BLaER1 treated with 17β-estradiol and CSF1 and Interleukin-3, amounts not matched to agents 10 nM and 100 nM (cell line): ENCODE measurements around the gene RMND1.
"Not testable (repeated sequence)": the region's sequence is repeated elsewhere in the genome, so short reads cannot be mapped to it uniquely, and the experiment has no call there.

Source experiments
- H3K27ac ChIP-seq, 11 experiments: shearing (Covaris generic); formaldehyde crosslinking; 2 replicates each; pipeline ENCODE4 v1.8.1; 2022
- H3K27me3 ChIP-seq, 11 experiments: shearing (Covaris generic); formaldehyde crosslinking; 2 replicates each; pipeline ENCODE4 v1.8.1; 2022
- H3K36me3 ChIP-seq, 11 experiments: shearing (Covaris generic); formaldehyde crosslinking; 2 replicates each; pipeline ENCODE4 v1.8.1; 2022
- H3K4me1 ChIP-seq, 10 experiments: shearing (Covaris generic); formaldehyde crosslinking; 2 replicates each; pipeline ENCODE4 v1.8.1; 2022
- H3K4me2 ChIP-seq, 11 experiments: shearing (Covaris generic); formaldehyde crosslinking; 2 replicates each; pipeline ENCODE4 v1.8.1; 2022
- H3K4me3 ChIP-seq, 10 experiments: shearing (Covaris generic); formaldehyde crosslinking; 2 replicates each; pipeline ENCODE4 v1.8.1; 2022
- H3K9ac ChIP-seq, 11 experiments: shearing (Covaris generic); formaldehyde crosslinking; 2 replicates each; pipeline ENCODE4 v1.8.1; 2022
- H3K9me3 ChIP-seq, 11 experiments: shearing (Covaris generic); formaldehyde crosslinking; replicated peaks in 1 of 11; 2 replicates each; pipeline ENCODE4 v1.8.1; 2022
- H4K20me1 ChIP-seq, 11 experiments: shearing (Covaris generic); formaldehyde crosslinking; 2 replicates each; pipeline ENCODE4 v1.8.1; 2022
- Cebpa-rat ChIP-seq, 11 experiments: shearing (Covaris generic); IDR thresholded peaks; 2 replicates each; pipeline ENCODE4 v1.8.1; 2022

The RMND1 gene

GRCh38 chr6:151374036-151374683 lies 77.8 kb downstream of the RMND1 start:
- Histone ChIP-seq H3K27me3 (peaks cover 0 to 13% (median 10%) of the 10 kb centered on the region in 11 experiments; a peak in 11 of 22 replicates), H3K27ac (no peak overlapping the region), H3K9ac (no peak overlapping the region), H3K9me3 (no peaks in the 10 kb centered on the region), H4K20me1 (peaks cover 31 to 100% (median 96%) of the 10 kb centered on the region in 11 experiments; a peak in 21 of 22 replicates), H3K4me3 (no peak overlapping the region), H3K4me2 (peak overlapping the region; percentile 54 to 78 (median 67)), H3K4me1 (peaks cover 25 to 49% (median 43%) of the 10 kb centered on the region in 10 experiments), H3K36me3 (peaks cover 33 to 47% (median 43%) of the 10 kb centered on the region in 11 experiments)
- TF ChIP-seq Cebpa-rat (IDR thresholded peaks at IDR 0.05), result no peak

GRCh38 chr6:151372164-151372563 lies 79.8 kb downstream of the RMND1 start:
- peaks cover 15 to 98% (median 81%) of the 10 kb centered on the region in 11 experiments; a peak in 21 of 22 replicates for H4K20me1 ChIP-seq
- peaks cover 24 to 49% (median 43%) of the 10 kb centered on the region in 10 experiments for H3K4me1 ChIP-seq
- no peak overlapping the region for H3K4me3 ChIP-seq
- peak overlapping the region in 10 of 11 experiments; percentile 18 to 66 (median 44); a peak in 20 of 22 replicates for H3K4me2 ChIP-seq
- no peak overlapping the region for H3K27ac ChIP-seq
- H3K9ac ChIP-seq, result peak overlapping the region in 2 of 11 experiments; percentile 6 to 26; a peak in 1 of 22 replicates
- no peaks in the 10 kb centered on the region for H3K9me3 ChIP-seq
- no peak for TF ChIP-seq Cebpa-rat (IDR thresholded peaks at IDR 0.05)
- H3K27me3 ChIP-seq, result no peaks in the 10 kb centered on the region
- H3K36me3 ChIP-seq, result peaks cover 41 to 67% (median 60%) of the 10 kb centered on the region in 11 experiments

GRCh38 chr6:151370509-151371078 lies 81.3 kb downstream of the RMND1 start:
- Histone ChIP-seq H4K20me1 (peaks cover 12 to 96% (median 78%) of the 10 kb centered on the region in 11 experiments; a peak in 21 of 22 replicates), H3K4me1 (peaks cover 24 to 36% (median 32%) of the 10 kb centered on the region in 10 experiments), H3K4me3 (no peak overlapping the region), H3K27ac (no peak overlapping the region), H3K36me3 (peaks cover 57 to 83% (median 75%) of the 10 kb centered on the region in 11 experiments), H3K27me3 (no peaks in the 10 kb centered on the region), H3K9ac (no peak overlapping the region), H3K9me3 (no peaks in the 10 kb centered on the region), H3K4me2 (no peak overlapping the region)
- no peak for TF ChIP-seq Cebpa-rat (IDR thresholded peaks at IDR 0.05)

- peaks cover 71 to 100% (median 86%) of the 10 kb centered on the region in 11 experiments for H3K36me3 ChIP-seq
Measured at GRCh38 chr6:151365233-151365632, 86.7 kb downstream of the RMND1 start.

GRCh38 chr6:151359486-151359885 lies 92.4 kb downstream of the RMND1 start:
- Histone ChIP-seq H3K9me3 (no peaks in the 10 kb centered on the region), H3K36me3 (peaks cover 52 to 99% (median 77%) of the 10 kb centered on the region in 11 experiments), H4K20me1 (peaks cover 0 to 25% (median 0%) of the 10 kb centered on the region in 11 experiments; a peak in 5 of 22 replicates), H3K4me1 (no peaks in the 10 kb centered on the region), H3K9ac (no peak overlapping the region), H3K4me2 (no peak overlapping the region), H3K27ac (no peak overlapping the region), H3K27me3 (no peaks in the 10 kb centered on the region), H3K4me3 (no peak overlapping the region)
- no peak for TF ChIP-seq Cebpa-rat (IDR thresholded peaks at IDR 0.05)

More at GRCh38 chr6:151365233-151365632, 86.7 kb downstream of the RMND1 start:
- Histone ChIP-seq H3K4me2 (no peak overlapping the region), H3K4me1 (no peaks in the 10 kb centered on the region), H4K20me1 (peaks cover 0 to 58% (median 26%) of the 10 kb centered on the region in 11 experiments; a peak in 17 of 22 replicates), H3K27ac (no peak overlapping the region), H3K9me3 (no peaks in the 10 kb centered on the region), H3K4me3 (no peak overlapping the region), H3K27me3 (no peaks in the 10 kb centered on the region), H3K9ac (no peak overlapping the region)
- no peak for TF ChIP-seq Cebpa-rat (IDR thresholded peaks at IDR 0.05)

GRCh38 chr6:151358475-151358874 lies 93.5 kb downstream of the RMND1 start:
- Histone ChIP-seq H3K9ac (no peak overlapping the region), H3K27me3 (no peaks in the 10 kb centered on the region), H3K27ac (no peak overlapping the region), H3K36me3 (peaks cover 46 to 99% (median 79%) of the 10 kb centered on the region in 11 experiments), H3K9me3 (no peaks in the 10 kb centered on the region), H3K4me1 (0 out of 20 replicates have a peak, but pooled peaks cover 0 to 3% (median 0%) of the 10 kb centered on the region in 10 experiments), H3K4me3 (no peak overlapping the region), H4K20me1 (peaks cover 0 to 23% (median 0%) of the 10 kb centered on the region in 11 experiments; a peak in 6 of 22 replicates), H3K4me2 (no peak overlapping the region)
- TF ChIP-seq Cebpa-rat (IDR thresholded peaks at IDR 0.05), result no peak

- Histone ChIP-seq H3K27me3 (no peaks in the 10 kb centered on the region), H3K36me3 (peaks cover 40 to 100% (median 82%) of the 10 kb centered on the region in 11 experiments), H3K4me2 (no peak overlapping the region), H3K27ac (no peak overlapping the region), H3K4me1 (0 out of 20 replicates have a peak, but pooled peaks cover 0 to 5% (median 0%) of the 10 kb centered on the region in 10 experiments), H3K4me3 (no peak overlapping the region), H3K9me3 (no peaks in the 10 kb centered on the region), H3K9ac (no peak overlapping the region), H4K20me1 (peaks cover 0 to 29% (median 0%) of the 10 kb centered on the region in 11 experiments; a peak in 6 of 22 replicates)
- TF ChIP-seq Cebpa-rat (IDR thresholded peaks at IDR 0.05), result no peak
Measured at GRCh38 chr6:151357758-151358436, 94.0 kb downstream of the RMND1 start.

GRCh38 chr6:151356983-151357382 lies 94.9 kb downstream of the RMND1 start:
- not testable (repeated sequence) for H3K4me1 ChIP-seq, H3K9me3 ChIP-seq, H3K4me2 ChIP-seq, H3K27me3 ChIP-seq, H3K4me3 ChIP-seq, H3K9ac ChIP-seq
- peaks cover 31 to 100% (median 85%) of the 10 kb centered on the region in 11 experiments for H3K36me3 ChIP-seq
- H4K20me1 ChIP-seq, result peaks cover 0 to 38% (median 0%) of the 10 kb centered on the region in 11 experiments; a peak in 6 of 22 replicates
- peak overlapping the region in 1 of 11 experiments; percentile 44; a peak in 2 of 22 replicates for H3K27ac ChIP-seq
